Measurements from ENCODE around the gene IER3. TPM values are rescaled to one million over a fixed set of nuclear protein-coding genes. Genes with fewer than 3 reads are reported as not detected.

Gene IER3
- total RNA-seq, 2 experiments from 2014 or later: 5.7 to 5.8 TPM

- ATAC-seq (ENCODE audit: poor library complexity) (no peak), DNase-seq (no peak)
- H3K27ac ChIP-seq (ENCODE audit: low read depth in 1 of 2, low read length in 2 of 2): no peak overlapping the region
- ChIA-PET POLR2A (interaction anchor here (1.7 kb wide), 1 partner anchor 13 kb away, joined by 12 read pairs; no protein-coding TSS in a partner anchor), CTCF (no interaction called here)
- Mint-ChIP-seq H3K4me3 (no peak overlapping the region), H3K36me3 (ENCODE audit: low read depth) (no peaks in the 10 kb centered on the region), H3K27ac (no peak overlapping the region), H3K27me3 (no peaks in the 10 kb centered on the region), H3K4me1 (ENCODE audit: low read depth) (peaks cover 64% of the 10 kb centered on the region), H3K9me3 (no peaks in the 10 kb centered on the region)
- H3K27me3 ChIP-seq (ENCODE audit: control insufficient read depth in 1 of 2, insufficient read depth in 2 of 2, low read length in 2 of 2): no peaks in the 10 kb centered on the region
- TF ChIP-seq CTCF (IDR thresholded peaks at IDR 0.05): no peak
- intact Hi-C loops (cut with DNase I, micrococcal nuclease): no loop called here
- H3K9me3 ChIP-seq (ENCODE audit: control insufficient read depth in 1 of 2, insufficient read depth in 1 of 2, low read length in 2 of 2): no peaks in the 10 kb centered on the region
- no peaks in the 10 kb centered on the region for H3K36me3 ChIP-seq (ENCODE audit: insufficient read depth, low read length)
- H3K4me1 ChIP-seq (ENCODE audit: insufficient read depth, low read length): peaks cover 21% of the 10 kb centered on the region
- H3K4me3 ChIP-seq (ENCODE audit: low read length): no peak overlapping the region
Measured at GRCh38 chr6:30780642-30780920, 36.2 kb upstream of the IER3 start.

DNA sequence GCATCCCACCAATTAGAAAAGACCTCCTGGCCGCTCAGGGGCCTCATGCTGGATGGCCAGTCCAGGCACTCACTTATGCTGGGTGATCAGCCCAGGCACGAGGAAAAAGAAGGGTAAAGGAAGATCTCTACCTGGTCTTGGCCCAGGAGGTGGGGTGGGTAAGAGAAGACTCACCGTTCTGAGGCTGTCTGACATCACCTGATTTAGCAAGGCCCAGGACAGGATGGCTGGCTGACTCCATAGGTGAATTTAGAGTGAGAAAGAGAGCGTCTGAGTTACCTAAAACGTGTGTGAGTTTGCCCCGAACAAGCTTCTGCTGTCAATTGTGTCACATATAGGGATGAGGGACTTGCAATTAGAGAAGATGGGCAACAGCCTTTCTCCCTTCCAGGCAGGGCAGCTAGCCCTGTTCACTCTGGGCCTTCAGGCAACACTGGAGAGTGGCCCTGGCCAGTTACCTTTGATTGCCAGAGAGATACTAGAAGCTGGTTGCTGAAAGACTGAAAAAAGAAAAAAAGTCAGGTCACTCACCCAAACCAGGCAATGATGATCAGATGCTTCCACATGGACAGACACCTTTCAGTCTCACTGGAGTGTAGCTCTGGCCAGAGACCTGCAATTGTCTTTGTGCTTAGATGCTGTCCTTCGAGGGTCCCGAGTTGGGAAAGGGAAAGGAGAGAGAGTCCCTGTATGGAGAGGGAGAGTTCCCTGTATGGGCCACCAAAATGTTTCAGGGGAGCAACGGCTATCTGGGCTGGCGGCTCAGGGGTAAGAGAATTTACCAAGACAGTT, 35.7 kb upstream of the IER3 start:
- Mint-ChIP-seq H3K27ac (peak overlapping the region; percentile 42), H3K4me1 (ENCODE audit: low read depth) (peaks cover 58% of the 10 kb centered on the region)

GRCh38 chr6:30778001-30778635, 33.8 kb upstream of the IER3 start:
- no peak overlapping the region for H3K4me3 Mint-ChIP-seq
- Histone ChIP-seq H3K9me3 (ENCODE audit: control insufficient read depth in 1 of 2, insufficient read depth in 1 of 2, low read length in 2 of 2) (no peaks in the 10 kb centered on the region), H3K36me3 (ENCODE audit: insufficient read depth, low read length) (no peaks in the 10 kb centered on the region), H3K4me3 (ENCODE audit: low read length) (no peak overlapping the region), H3K27me3 (ENCODE audit: control insufficient read depth in 1 of 2, insufficient read depth in 2 of 2, low read length in 2 of 2) (no peaks in the 10 kb centered on the region), H3K4me1 (ENCODE audit: insufficient read depth, low read length) (peaks cover 21% of the 10 kb centered on the region), H3K27ac (ENCODE audit: low read depth in 1 of 2, low read length in 2 of 2) (no peak overlapping the region)
- no peak for TF ChIP-seq CTCF (IDR thresholded peaks at IDR 0.05)
- ATAC-seq (ENCODE audit: poor library complexity): no peak
- POLR2A ChIA-PET: interaction anchor here (1.3 to 2.3 kb wide), 3 partner anchors 9 to 12 kb away, joined by 4 to 7 read pairs (median 4); no protein-coding TSS in a partner anchor
- H3K36me3 Mint-ChIP-seq (ENCODE audit: low read depth): no peaks in the 10 kb centered on the region
- intact Hi-C loops (cut with DNase I, micrococcal nuclease): no loop called here
- no peak for DNase-seq
- peaks cover 63% of the 10 kb centered on the region for H3K4me1 Mint-ChIP-seq (ENCODE audit: low read depth)
- H3K9me3 Mint-ChIP-seq: no peaks in the 10 kb centered on the region
- no peaks in the 10 kb centered on the region for H3K27me3 Mint-ChIP-seq
- H3K27ac Mint-ChIP-seq: peak overlapping the region; percentile 16
- CTCF ChIA-PET: no interaction called here

More for the DNA sequence above, 35.7 kb upstream of the IER3 start:
- no peak for TF ChIP-seq CTCF (IDR thresholded peaks at IDR 0.05)
- Mint-ChIP-seq H3K27me3 (no peaks in the 10 kb centered on the region), H3K36me3 (ENCODE audit: low read depth) (no peaks in the 10 kb centered on the region), H3K4me3 (no peak overlapping the region), H3K9me3 (no peaks in the 10 kb centered on the region)
- Histone ChIP-seq H3K27me3 (ENCODE audit: control insufficient read depth in 1 of 2, insufficient read depth in 2 of 2, low read length in 2 of 2) (no peaks in the 10 kb centered on the region), H3K36me3 (ENCODE audit: insufficient read depth, low read length) (no peaks in the 10 kb centered on the region), H3K4me1 (ENCODE audit: insufficient read depth, low read length) (peaks cover 21% of the 10 kb centered on the region), H3K4me3 (ENCODE audit: low read length) (no peak overlapping the region), H3K9me3 (ENCODE audit: control insufficient read depth in 1 of 2, insufficient read depth in 1 of 2, low read length in 2 of 2) (no peaks in the 10 kb centered on the region), H3K27ac (ENCODE audit: low read depth in 1 of 2, low read length in 2 of 2) (no peak overlapping the region)
- no peak for ATAC-seq (ENCODE audit: poor library complexity)
- intact Hi-C loops (cut with DNase I, micrococcal nuclease): no loop called here
- POLR2A ChIA-PET: interaction anchor here (0.7 to 2.3 kb wide), 4 partner anchors 8 to 63 kb away, joined by 3 to 12 read pairs (median 5); partner anchors contain the start of genes IER3 and MDC1
- CTCF ChIA-PET: interaction anchor here (0.7 kb wide), 1 partner anchor 14 kb away, joined by 3 read pairs; no protein-coding TSS in a partner anchor
- no peak for DNase-seq

All from CD4-positive, alpha-beta T cell (primary cell).